H9 (cell line): ENCODE results near the gene KRTAP2-2. TPM values are rescaled to one million over a fixed set of nuclear protein-coding genes. Genes with fewer than 3 reads are reported as not detected.

Experiments
- DNase-seq: peaks from one replicate; pipeline ENCODE4 v3.0.0-alpha.2; 2017
- H2AFZ ChIP-seq: one replicate; pipeline ENCODE4 v1.6.1; 2013; ENCODE audit warnings: mild to moderate bottlenecking, low read length, control low read depth, moderate library complexity
- H2AK5ac ChIP-seq: 2 replicates; pipeline ENCODE4 v1.6.1; 2013; ENCODE audit warnings: low read length, control low read depth, mixed read lengths; ENCODE audit not compliant: insufficient read length
- H2BK120ac ChIP-seq: one replicate; pipeline ENCODE4 v1.6.1; 2013; ENCODE audit warnings: low read depth, mild to moderate bottlenecking, low read length, control low read depth, inconsistent platforms; ENCODE audit not compliant: poor library complexity, severe bottlenecking
- H2BK12ac ChIP-seq: 2 replicates; pipeline ENCODE4 v1.6.1; 2013; ENCODE audit warnings: low read length, control low read depth, mixed read lengths, low read depth; ENCODE audit not compliant: insufficient read length
- H2BK15ac ChIP-seq: 2 replicates; pipeline ENCODE4 v1.6.1; 2013; ENCODE audit warnings: low read depth, low read length, control low read depth
- H2BK20ac ChIP-seq: one replicate; pipeline ENCODE4 v1.6.1; 2013; ENCODE audit warnings: low read depth, mild to moderate bottlenecking, low read length, control low read depth, inconsistent platforms; ENCODE audit not compliant: poor library complexity, severe bottlenecking
- H2BK5ac ChIP-seq: 2 replicates; pipeline ENCODE4 v1.6.1; 2013; ENCODE audit warnings: low read length, control low read depth, mixed read lengths; ENCODE audit not compliant: insufficient read length
- H3K14ac ChIP-seq: 2 replicates; pipeline ENCODE4 v1.6.1; 2013; ENCODE audit warnings: low read length, control low read depth; ENCODE audit not compliant: insufficient read depth
- H3K18ac ChIP-seq: 2 replicates; pipeline ENCODE4 v1.6.1; 2013; ENCODE audit warnings: low read depth, mild to moderate bottlenecking, mixed read lengths, low read length, control low read depth; ENCODE audit not compliant: insufficient read length
- H3K23ac ChIP-seq: 2 replicates; pipeline ENCODE4 v1.6.1; 2013; ENCODE audit warnings: low read length, control low read depth, mixed read lengths, low read depth; ENCODE audit not compliant: insufficient read length
- H3K23me2 ChIP-seq: 2 replicates; pipeline ENCODE4 v1.6.1; 2013; ENCODE audit warnings: low read depth, mild to moderate bottlenecking, mixed read lengths, low read length, control low read depth; ENCODE audit not compliant: insufficient read length, poor library complexity, severe bottlenecking
- H3K27ac ChIP-seq: 2 replicates; pipeline ENCODE4 v1.5.1; 2013; ENCODE audit warnings: low read length, control low read depth, mixed read lengths, low read depth; ENCODE audit not compliant: insufficient read length
- H3K27me3 ChIP-seq: 2 replicates; pipeline ENCODE4 v1.6.1; 2013; ENCODE audit warnings: low read length, control low read depth, inconsistent platforms; ENCODE audit not compliant: insufficient read depth
- H3K4ac ChIP-seq: 2 replicates; pipeline ENCODE4 v1.6.1; 2013; ENCODE audit warnings: low read depth, mild to moderate bottlenecking, control low read depth, inconsistent platforms, low read length, moderate library complexity
- H3K4me1 ChIP-seq: 2 replicates; pipeline ENCODE4 v1.6.1; 2013; ENCODE audit warnings: low read length, control low read depth, inconsistent platforms; ENCODE audit not compliant: insufficient read depth
- H3K4me2 ChIP-seq: 2 replicates; pipeline ENCODE4 v1.6.1; 2013; ENCODE audit warnings: low read length, control low read depth, mixed read lengths; ENCODE audit not compliant: insufficient read length, insufficient read depth
- H3K56ac ChIP-seq: 2 replicates; pipeline ENCODE4 v1.6.1; 2013; ENCODE audit warnings: low read depth, mild to moderate bottlenecking, mixed read lengths, low read length, control low read depth; ENCODE audit not compliant: insufficient read length
- H3K79me1 ChIP-seq: 2 replicates; pipeline ENCODE4 v1.6.1; 2013; ENCODE audit warnings: low read depth, mild to moderate bottlenecking, moderate library complexity, low read length, control low read depth, inconsistent platforms; ENCODE audit not compliant: insufficient read depth, poor library complexity, severe bottlenecking
- H3K79me2 ChIP-seq: 2 replicates; pipeline ENCODE4 v1.6.1; 2013; ENCODE audit warnings: low read length, control low read depth, inconsistent platforms; ENCODE audit not compliant: insufficient read depth
- H3K9ac ChIP-seq: 2 replicates; pipeline ENCODE4 v1.6.1; 2013; ENCODE audit warnings: low read length, control low read depth, mixed read lengths; ENCODE audit not compliant: insufficient read length; ENCODE audit errors: extremely low read depth
- H3K9me3 ChIP-seq: one replicate; pipeline ENCODE4 v1.6.1; 2013; ENCODE audit warnings: low read depth, low read length, inconsistent platforms; ENCODE audit not compliant: control insufficient read depth
- H3T11ph ChIP-seq: one replicate; pipeline ENCODE4 v1.6.1; 2013; ENCODE audit warnings: mild to moderate bottlenecking, low read length, control low read depth, inconsistent platforms
- H4K20me1 ChIP-seq: one replicate; pipeline ENCODE4 v1.6.1; 2013; ENCODE audit not compliant: control insufficient read depth, insufficient read length, insufficient read depth
- H4K5ac ChIP-seq: 2 replicates; pipeline ENCODE4 v1.6.1; 2013; ENCODE audit warnings: low read depth, mild to moderate bottlenecking, mixed read lengths, low read length, control low read depth; ENCODE audit not compliant: insufficient read length
- H4K8ac ChIP-seq: replicated peaks from 2 replicates; pipeline ENCODE4 v1.6.1; 2013; ENCODE audit warnings: low read length, control low read depth, mixed read lengths, low read depth; ENCODE audit not compliant: insufficient read length
- H4K91ac ChIP-seq: 2 replicates; pipeline ENCODE4 v1.6.1; 2013; ENCODE audit warnings: low read depth, mild to moderate bottlenecking, moderate library complexity, mixed read lengths, low read length, control low read depth; ENCODE audit not compliant: insufficient read length
- H3K27ac Mint-ChIP-seq, 3 experiments: 2 replicates in 2 of 3; 3 replicates in 1 of 3; pipeline ENCODE4 v1.8.0; 2020 to 2021; ENCODE audit warnings: mixed read lengths in 3 of 3, mild to moderate bottlenecking in 1 of 3, moderate library complexity in 1 of 3
- H3K27me3 Mint-ChIP-seq: 2 replicates; pipeline ENCODE4 v1.8.0; 2021; ENCODE audit warnings: low read depth, mild to moderate bottlenecking, moderate library complexity, mixed read lengths
- H3K36me3 Mint-ChIP-seq, 3 experiments: 2 replicates in 2 of 3; 3 replicates in 1 of 3; pipeline ENCODE4 v1.8.0; 2020 to 2021; ENCODE audit warnings: low read depth in 3 of 3, mixed read lengths in 3 of 3; ENCODE audit not compliant: insufficient read depth in 1 of 3
- H3K4me1 Mint-ChIP-seq, 2 experiments: 2 replicates each; pipeline ENCODE4 v1.8.0; 2020; ENCODE audit warnings: mixed read lengths in 2 of 2
- H3K4me3 Mint-ChIP-seq, 2 experiments: 2 replicates in 1 of 2; 3 replicates in 1 of 2; pipeline ENCODE4 v1.8.0; 2020 to 2021; ENCODE audit warnings: mild to moderate bottlenecking in 2 of 2, mixed read lengths in 2 of 2, moderate library complexity in 1 of 2
- H3K9me3 Mint-ChIP-seq, 2 experiments: 2 replicates in 1 of 2; 3 replicates in 1 of 2; pipeline ENCODE4 v1.8.0; 2020; ENCODE audit warnings: mild to moderate bottlenecking in 2 of 2, mixed read lengths in 2 of 2, moderate library complexity in 1 of 2
- CTCF ChIP-seq: fragments of 200-600 bp; sonication (generic); conservative IDR thresholded peaks from 3 replicates; pipeline ENCODE4 v1.8.0; 2021; ENCODE audit warnings: antibody characterized with exemption, mild to moderate bottlenecking
- total RNA-seq: library from RNA; stranded (reverse); gene quantifications from 2 replicates; pipeline ENCODE4 v1.2.1, GENCODE V29; 2021

Gene KRTAP2-2
- total RNA-seq, 1 experiment from 2014 or later: not detected

- Histone ChIP-seq H3K9me3 (no peaks in the 10 kb centered on the region), H3K4ac (no peak overlapping the region), H3K23ac (no peak overlapping the region), H3K79me2 (no peaks in the 10 kb centered on the region), H4K5ac (no peak overlapping the region), H2AK5ac (no peak overlapping the region), H2BK20ac (no peak overlapping the region), H3K79me1 (no peaks in the 10 kb centered on the region), H3K27ac (no peak overlapping the region), H2BK15ac (no peak overlapping the region), H4K91ac (no peak overlapping the region), H2BK5ac (no peak overlapping the region), H3K14ac (no peak overlapping the region), H3K27me3 (no peaks in the 10 kb centered on the region), H2BK120ac (no peak overlapping the region), H3K18ac (no peak overlapping the region), H2BK12ac (no peak overlapping the region), H3T11ph (no peak overlapping the region), H3K4me1 (no peaks in the 10 kb centered on the region), H3K9ac (no peak overlapping the region), H3K4me2 (no peak overlapping the region), H3K23me2 (no peaks in the 10 kb centered on the region), H4K8ac (no peak overlapping the region), H4K20me1 (no peaks in the 10 kb centered on the region), H2AFZ (no peak overlapping the region), H3K56ac (no peak overlapping the region)
- Mint-ChIP-seq H3K4me3 (no peak overlapping the region), H3K4me1 (peaks cover 0 to 2% of the 10 kb centered on the region in 2 experiments; a peak in 1 of 4 replicates), H3K27ac (no peak overlapping the region), H3K9me3 (peaks cover 0 to 3% of the 10 kb centered on the region in 2 experiments; a peak in 1 of 5 replicates), H3K27me3 (0 out of 2 replicates have a peak, but pooled peaks cover 2% of the 10 kb centered on the region), H3K36me3 (no peaks in the 10 kb centered on the region)
- TF ChIP-seq CTCF: no peak
- DNase-seq: no peak
Measured at GRCh38 chr17:41020336-41020735, 34.7 kb downstream of the KRTAP2-2 start.
